SHP77 (cell line): ENCODE results near the gene DLK1.

Source experiments
- DNase-seq, 2 experiments: peaks; one replicate each; lab custom pipeline; 2025; lab: John Stamatoyannopoulos, UW

Gene DLK1

GRCh38 chr14:100733152-100733850 lies 6.6 kb downstream of the DLK1 start:
- no peak for DNase-seq

DNA sequence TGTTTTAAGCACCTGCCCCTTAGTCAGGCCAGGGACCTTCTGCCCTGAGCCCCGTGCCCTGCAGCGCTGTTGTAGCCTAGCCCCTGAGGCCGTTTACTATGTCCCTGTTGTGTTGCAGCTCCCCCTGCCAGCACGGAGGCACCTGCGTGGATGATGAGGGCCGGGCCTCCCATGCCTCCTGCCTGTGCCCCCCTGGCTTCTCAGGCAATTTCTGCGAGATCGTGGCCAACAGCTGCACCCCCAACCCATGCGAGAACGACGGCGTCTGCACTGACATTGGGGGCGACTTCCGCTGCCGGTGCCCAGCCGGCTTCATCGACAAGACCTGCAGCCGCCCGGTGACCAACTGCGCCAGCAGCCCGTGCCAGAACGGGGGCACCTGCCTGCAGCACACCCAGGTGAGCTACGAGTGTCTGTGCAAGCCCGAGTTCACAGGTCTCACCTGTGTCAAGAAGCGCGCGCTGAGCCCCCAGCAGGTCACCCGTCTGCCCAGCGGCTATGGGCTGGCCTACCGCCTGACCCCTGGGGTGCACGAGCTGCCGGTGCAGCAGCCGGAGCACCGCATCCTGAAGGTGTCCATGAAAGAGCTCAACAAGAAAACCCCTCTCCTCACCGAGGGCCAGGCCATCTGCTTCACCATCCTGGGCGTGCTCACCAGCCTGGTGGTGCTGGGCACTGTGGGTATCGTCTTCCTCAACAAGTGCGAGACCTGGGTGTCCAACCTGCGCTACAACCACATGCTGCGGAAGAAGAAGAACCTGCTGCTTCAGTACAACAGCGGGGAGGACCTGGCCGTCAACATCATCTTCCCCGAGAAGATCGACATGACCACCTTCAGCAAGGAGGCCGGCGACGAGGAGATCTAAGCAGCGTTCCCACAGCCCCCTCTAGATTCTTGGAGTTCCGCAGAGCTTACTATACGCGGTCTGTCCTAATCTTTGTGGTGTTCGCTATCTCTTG lies 7.6 kb downstream of the DLK1 start:
- no peak for DNase-seq

- DNase-seq, result no peak
These were observed 8.6 kb downstream of the DLK1 start for GRCh38 chr14:100735271-100735670.

DNA sequence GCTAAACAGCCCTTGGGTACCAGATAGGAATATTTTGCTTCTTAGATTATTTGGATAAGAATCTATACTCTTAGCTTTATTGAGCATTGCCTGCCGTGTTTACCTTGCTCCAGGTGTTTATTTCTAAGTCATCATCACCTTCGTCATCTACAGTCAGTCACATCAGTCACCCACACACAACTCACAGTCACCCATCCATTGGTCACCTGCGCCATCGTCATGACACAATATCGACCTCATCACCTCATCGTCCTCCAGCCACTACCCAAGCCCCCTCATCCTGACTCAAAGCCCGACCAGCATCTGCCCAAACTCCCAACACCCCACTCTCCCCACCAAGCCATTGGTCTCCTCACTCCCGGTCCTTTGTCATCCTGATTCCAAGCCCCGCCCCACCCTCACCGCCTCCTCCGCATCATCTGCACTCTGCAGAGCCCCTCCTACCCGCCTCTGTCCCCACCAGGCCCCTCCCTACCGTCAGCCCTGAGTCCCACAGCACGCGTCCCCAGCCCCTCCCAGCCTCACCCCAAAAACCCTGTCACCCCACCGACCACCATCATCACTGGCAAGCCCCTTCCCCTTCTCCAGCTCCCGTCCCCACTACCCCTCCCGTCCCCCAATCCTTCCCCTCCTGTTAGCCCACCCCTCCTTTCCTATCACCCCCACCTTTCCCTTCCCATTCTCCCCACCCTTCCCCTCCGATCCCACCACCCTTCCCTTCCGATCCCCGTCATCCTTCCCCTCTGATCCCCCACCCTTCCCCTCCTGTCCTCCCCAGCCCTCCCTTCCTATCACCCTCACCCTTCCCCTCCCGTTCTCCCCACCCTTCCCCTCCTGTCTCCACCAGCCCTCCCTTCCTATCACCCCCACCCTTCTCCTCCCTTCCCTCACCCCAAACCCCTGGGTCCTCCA lies 9.8 kb downstream of the DLK1 start:
- no peak for DNase-seq

DNA sequence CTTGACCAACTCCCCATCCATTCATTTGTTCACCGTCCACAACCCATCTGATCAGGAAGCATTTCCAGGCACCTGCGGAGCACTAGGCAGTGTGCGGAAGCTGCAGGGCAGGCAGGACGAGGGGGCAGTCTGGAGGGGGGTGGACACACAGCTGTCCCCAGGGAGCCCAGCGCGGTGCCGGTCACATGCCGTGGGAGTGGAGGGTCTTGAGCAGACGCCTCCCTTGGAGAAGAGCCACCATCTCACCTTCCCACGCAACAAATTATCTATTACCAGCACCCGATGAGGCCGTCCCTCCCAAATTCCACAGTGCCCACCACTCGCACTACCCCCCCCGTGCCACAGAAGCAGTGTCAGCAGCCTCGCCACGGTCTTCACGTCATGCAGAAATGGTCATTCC lies 10.8 kb downstream of the DLK1 start:
- no peak for DNase-seq

- DNase-seq, result no peak
These were observed 11.6 kb downstream of the DLK1 start for GRCh38 chr14:100738269-100738691.

DNA sequence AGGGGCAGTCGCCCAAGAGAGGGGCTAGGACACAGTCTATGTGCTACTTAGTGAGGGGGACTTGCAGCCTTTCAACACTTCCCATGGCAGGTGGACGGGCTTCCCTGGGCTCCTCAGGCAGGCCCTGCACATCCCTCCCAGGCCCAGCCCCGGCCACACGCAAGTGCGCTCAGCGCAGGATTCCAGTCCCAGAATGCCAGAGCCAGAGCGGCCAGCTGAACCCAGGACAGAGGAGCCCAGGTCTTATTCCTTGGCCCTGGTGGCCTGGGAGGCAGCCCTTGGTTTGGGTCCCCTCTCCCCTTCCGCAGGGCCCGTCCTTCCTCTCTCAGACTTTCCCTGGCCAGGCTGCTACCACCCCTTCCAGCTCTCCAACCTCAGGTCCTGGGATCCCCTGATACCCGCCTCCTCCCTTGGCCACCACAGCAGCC lies 12.0 kb downstream of the DLK1 start:
- no peak for DNase-seq

DNA sequence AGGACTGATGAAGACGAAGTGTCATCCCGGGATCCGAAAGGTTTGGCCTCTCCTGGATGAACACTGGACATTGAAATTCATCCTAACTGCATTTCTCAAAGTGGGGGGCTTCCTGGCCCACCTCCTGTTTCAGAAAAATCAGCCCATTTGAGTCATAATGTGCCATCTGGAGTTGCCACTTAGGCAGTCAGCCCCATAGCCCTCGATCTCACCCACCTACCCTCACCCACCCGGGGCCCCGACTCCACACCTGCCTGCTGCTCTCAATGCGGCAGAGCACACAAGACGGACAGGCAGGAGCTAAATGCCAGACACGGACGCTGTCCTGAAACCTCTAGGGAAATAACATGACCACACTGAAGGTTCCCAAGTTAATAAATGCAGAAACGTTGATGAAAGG lies 12.6 kb downstream of the DLK1 start:
- no peak for DNase-seq

DNA sequence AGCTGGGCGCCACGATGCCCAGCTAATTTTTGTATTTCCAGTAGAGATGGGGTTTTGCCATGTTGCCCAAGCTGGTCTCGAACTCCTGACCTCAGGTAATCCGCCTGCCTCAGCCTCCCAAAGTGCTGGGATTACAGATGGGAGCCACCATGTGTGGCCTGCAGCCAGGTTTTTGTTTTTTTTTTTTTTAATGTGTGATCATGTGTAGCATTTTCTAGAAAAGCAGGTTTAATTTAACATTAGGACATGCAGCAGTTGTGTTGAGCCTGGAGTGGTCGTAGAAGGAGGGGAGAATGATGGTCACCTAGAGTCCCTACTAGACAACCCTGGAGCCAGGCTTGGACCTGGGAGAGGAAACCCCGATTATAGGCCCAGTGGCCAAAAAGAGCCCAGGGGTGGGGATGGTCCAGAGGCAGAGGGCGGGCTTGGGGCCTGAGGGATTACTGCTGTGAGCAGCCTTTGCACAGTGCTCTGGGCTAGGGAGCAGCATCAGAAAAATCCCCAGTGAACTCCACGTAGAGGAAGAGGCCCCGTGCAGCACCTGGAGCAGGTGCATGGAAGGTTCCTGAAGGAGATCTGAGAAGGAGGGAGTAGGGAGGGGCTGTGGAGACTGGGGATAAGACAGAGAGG lies 13.6 kb downstream of the DLK1 start:
- DNase-seq, result no peak

DNA sequence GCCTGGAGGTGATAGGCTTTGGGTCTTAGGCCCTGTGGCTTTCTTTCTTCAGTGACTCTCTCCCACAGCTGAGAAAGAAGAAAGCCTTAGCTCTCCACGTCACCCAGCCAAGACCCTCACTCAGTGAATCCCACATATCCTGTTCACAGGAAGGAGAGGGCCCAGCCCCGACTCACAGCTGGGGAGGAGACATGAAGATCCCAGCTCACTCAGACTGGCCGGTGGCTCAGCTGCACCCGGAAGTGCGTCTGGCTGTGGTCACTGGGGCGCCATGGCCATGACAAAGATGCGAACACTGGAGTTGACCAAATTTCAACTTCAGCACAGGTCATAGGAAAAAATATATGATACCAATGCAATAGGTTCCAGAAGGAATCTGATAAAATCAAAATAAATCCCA lies 14.2 kb downstream of the DLK1 start:
- DNase-seq, result no peak

DNA sequence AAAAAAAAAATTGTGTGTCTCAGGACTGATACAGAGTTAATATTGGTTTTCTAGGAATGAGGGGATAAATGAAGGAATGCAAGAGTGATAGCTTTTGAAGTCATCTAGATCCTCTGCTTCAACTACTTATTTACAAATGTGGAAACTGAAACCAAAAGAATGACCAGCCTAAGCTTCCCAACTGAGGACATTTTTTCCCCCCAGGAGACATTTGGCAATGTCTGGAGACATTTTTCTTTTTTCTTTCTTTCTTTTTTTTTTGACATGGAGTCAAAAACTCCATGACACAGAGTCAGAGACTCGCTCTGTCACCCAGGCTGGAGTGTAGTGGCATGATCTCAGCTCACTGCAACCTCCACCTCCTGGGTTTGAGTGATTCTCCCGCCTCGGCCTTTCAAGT lies 15.3 kb downstream of the DLK1 start:
- DNase-seq, result no peak

GRCh38 chr14:100746326-100746725 lies 19.6 kb downstream of the DLK1 start:
- no peak for DNase-seq

DNA sequence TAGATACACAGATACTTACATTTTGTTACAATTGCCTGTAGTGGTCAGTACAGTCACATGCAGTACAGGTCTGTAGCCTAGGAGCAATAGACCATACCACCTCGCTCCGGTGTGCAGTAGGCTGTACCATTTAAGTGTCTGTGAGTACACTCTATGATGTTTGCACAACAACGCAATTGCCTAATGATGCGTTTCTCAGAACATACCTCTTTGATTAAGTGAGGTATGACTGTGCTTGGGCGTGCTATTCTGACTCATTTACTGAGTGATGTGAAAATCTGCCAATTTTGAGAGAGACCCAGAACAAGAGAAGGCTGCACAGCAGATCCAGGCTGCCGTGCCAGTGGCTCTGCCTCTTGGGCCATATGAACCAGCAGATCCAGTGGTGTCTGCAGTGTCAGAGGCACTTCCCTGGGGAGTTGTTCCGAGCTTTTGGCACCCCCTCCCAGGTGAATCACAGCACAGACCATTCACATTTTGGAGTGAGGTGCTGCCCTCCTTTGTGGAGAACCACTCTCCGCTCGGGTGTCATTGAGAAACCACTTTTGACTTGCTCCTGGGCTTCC lies 20.4 kb downstream of the DLK1 start:
- DNase-seq, result peak; percentile 34 to 41

GRCh38 chr14:100747736-100748135 lies 21.0 kb downstream of the DLK1 start:
- DNase-seq, result no peak

- DNase-seq, result no peak
These were observed 21.7 kb downstream of the DLK1 start for GRCh38 chr14:100748403-100748802.

DNA sequence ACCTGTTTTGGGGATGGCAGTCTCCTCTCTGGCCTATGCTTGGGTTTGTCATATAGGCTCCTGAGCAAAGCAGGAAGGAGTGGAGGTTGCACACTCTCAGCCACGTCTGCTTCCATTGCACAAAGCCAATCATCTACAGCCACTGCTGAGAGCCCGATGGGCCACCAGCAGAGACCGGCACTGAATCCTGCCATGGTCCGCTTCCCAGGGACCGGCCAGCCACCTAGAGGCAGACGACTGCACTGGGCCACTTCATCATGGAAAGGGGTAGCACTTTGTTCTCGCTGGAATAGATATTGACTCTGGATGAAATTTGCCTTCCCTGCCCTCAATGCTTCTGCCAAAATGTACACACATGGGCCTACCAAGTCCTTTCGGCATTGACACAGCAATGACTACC lies 22.3 kb downstream of the DLK1 start:
- DNase-seq, result no peak

DNA sequence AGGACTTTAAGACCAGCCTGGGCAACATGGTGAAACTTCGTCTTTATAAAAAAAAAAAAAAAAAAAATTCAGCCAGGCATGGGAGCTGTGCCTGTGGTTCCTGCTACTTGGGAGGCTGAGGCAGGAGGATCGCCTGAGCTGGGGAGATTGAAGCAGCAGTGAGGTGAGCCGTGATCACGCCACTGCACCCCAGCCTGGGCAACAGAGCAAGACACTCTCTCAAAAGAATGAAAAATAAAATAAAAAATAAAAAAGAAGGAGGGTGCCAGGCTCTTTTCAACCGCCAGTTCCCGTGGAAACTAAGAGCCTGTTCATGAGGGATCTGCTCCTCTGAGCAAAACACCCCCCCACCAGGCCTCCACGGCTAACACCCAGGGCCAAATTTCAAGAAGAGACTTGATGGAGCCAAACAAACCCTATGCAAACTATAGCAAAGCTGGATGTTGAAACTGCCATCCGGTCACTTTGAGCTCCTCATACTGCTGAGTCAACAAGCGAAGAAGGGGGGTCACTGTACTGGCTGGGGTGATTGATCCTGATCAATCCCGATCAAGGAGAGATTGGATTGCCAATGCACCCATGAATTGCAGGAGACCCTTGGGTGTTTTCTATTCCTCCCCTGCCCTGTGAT lies 23.4 kb downstream of the DLK1 start:
- DNase-seq, result no peak

GRCh38 chr14:100750762-100751699 lies 24.3 kb downstream of the DLK1 start:
- no peak for DNase-seq

DNA sequence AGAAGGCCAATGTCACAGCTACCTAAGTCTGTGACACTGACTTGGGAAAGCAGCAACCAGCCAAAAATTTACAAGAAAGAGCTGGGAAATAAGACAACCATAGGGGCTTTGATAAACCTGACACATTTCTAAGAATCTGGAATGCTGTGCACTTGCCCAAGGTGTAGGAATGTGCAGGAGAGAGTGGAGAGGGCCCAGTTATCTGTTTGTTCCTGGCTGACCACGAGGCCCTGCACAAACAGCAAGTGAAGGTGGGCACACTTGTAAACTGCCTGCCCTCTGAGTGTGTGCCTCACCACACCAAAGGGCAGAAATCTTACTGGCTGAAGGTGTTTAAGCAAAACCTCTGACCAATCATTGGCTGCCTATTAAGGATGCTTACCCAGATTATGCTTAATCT lies 27.3 kb downstream of the DLK1 start:
- DNase-seq, result no peak

DNA sequence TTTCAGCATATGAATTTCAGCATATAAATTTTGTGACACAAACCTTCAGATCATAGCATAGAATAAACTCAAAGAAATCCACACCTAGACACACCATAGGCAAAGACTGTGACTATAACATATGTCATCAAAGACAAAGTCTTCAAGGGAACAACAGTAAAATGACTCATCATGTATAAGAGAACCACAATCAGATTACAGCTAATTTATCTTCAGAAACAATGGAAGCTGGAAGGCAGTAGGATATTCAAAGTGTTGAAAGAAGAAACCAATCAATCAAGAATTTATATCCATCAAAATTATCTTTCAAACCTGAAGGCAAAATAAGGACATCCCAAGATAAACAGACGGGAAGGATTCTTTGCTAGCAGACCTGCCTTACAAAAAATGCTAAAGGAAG lies 29.0 kb downstream of the DLK1 start:
- no peak for DNase-seq
